Endothelial cell of umbilical vein (primary cell): Measurements from ENCODE around the gene IDI2. TPM values are rescaled to one million over a fixed set of nuclear protein-coding genes. Genes with fewer than 3 reads are reported as not detected.

Experiments used
- BruUV-seq: library from RNA; stranded (reverse); fragments of 400-500 nt; replicated peaks from 2 replicates; lab custom pipeline; 2021; lab: Mats Ljungman, UMichigan
- CTCF ChIA-PET: fragments of 300-600, 350-600 bp; sonication (Branson Sonifier 250); formaldehyde crosslinking; loops from one replicate; lab custom pipeline; 2021; ENCODE audit warnings: antibody characterized with exemption, inconsistent platforms; lab: Charles Lee
- POLR2A ChIA-PET: fragments of 300-600, 350-600 bp; sonication (Branson Sonifier 250); formaldehyde crosslinking; loops from one replicate; lab custom pipeline; 2021; ENCODE audit warnings: antibody characterized with exemption, inconsistent platforms; lab: Charles Lee
- DNase-seq: peaks from one replicate; pipeline ENCODE4 v3.0.0-alpha.2; 2011; ENCODE audit warnings: low read depth, low spot score
- FAIRE-seq: peaks from 2 replicates; lab custom pipeline; 2011; peaks lifted over from hg19 to GRCh38; lab: Jason Lieb, UNC
- H2AFZ ChIP-seq: 2 replicates; pipeline ENCODE4 v1.6.0; 2012; ENCODE audit warnings: low read depth, low read length, control low read depth, inconsistent platforms
- H3K27ac ChIP-seq: 2 replicates; pipeline ENCODE4 v1.5.1; 2011; ENCODE audit warnings: low read depth, mild to moderate bottlenecking, control low read depth, low read length, moderate library complexity; ENCODE audit not compliant: insufficient read depth
- H3K27me3 ChIP-seq, 2 experiments: 2 replicates each; pipeline versions ENCODE4 v1.6.0 to v1.6.1; 2011; ENCODE audit warnings: low read length in 2 of 2, mixed read lengths in 1 of 2; ENCODE audit not compliant: control insufficient read depth in 2 of 2, insufficient read depth in 2 of 2
- H3K36me3 ChIP-seq, 2 experiments: 2 replicates in 1 of 2; 3 replicates in 1 of 2; pipeline ENCODE4 v1.5.1; 2011; ENCODE audit warnings: low read length in 2 of 2, mild to moderate bottlenecking in 1 of 2, moderate library complexity in 1 of 2; ENCODE audit not compliant: control insufficient read depth in 2 of 2, insufficient read depth in 2 of 2; ENCODE audit errors: extremely low read depth in 1 of 2
- H3K4me1 ChIP-seq: 3 replicates; pipeline ENCODE4 v1.5.1; 2011; ENCODE audit warnings: mild to moderate bottlenecking, low read length; ENCODE audit not compliant: control insufficient read depth, insufficient read depth; ENCODE audit errors: extremely low read depth
- H3K4me2 ChIP-seq: 2 replicates; pipeline ENCODE4 v1.6.1; 2011; ENCODE audit warnings: low read length, control low read depth, mixed read lengths; ENCODE audit not compliant: insufficient read depth
- H3K4me3 ChIP-seq, 3 experiments: fragments of 200-600 bp in 1 of 3; sonication (generic), shearing (Covaris generic) in 1 of 3; replicated peaks in 1 of 3; 2 replicates each; pipeline ENCODE4 v1.5.1; 2011 to 2016; ENCODE audit warnings: control low read depth in 3 of 3, low read length in 3 of 3, mild to moderate bottlenecking in 2 of 3, inconsistent platforms in 1 of 3, low read depth in 1 of 3, moderate library complexity in 1 of 3; ENCODE audit not compliant: insufficient read depth in 1 of 3
- H3K79me2 ChIP-seq: 2 replicates; pipeline ENCODE4 v1.6.0; 2012; ENCODE audit warnings: low read length, inconsistent platforms; ENCODE audit not compliant: control insufficient read depth, insufficient read depth
- H3K9ac ChIP-seq: replicated peaks from 2 replicates; pipeline ENCODE3; 2011; ENCODE audit warnings: low read length, control low read depth; ENCODE audit not compliant: insufficient read depth; ENCODE audit errors: extremely low read depth
- H3K9me1 ChIP-seq: replicated peaks from 3 replicates; pipeline ENCODE4 v1.6.0; 2011; ENCODE audit warnings: mild to moderate bottlenecking, low read length; ENCODE audit not compliant: control insufficient read depth, insufficient read depth; ENCODE audit errors: extremely low read depth
- H3K9me3 ChIP-seq: replicated peaks from 2 replicates; pipeline ENCODE4 v1.5.1; 2012; ENCODE audit warnings: low read length, inconsistent platforms; ENCODE audit not compliant: control insufficient read depth, insufficient read depth
- H4K20me1 ChIP-seq: replicated peaks from 2 replicates; pipeline ENCODE3; 2011; ENCODE audit warnings: mild to moderate bottlenecking, low read length; ENCODE audit not compliant: control insufficient read depth, insufficient read depth; ENCODE audit errors: extremely low read depth
- EZH2 ChIP-seq: IDR thresholded peaks from 2 replicates; pipeline ENCODE4 v1.6.1; 2012; ENCODE audit warnings: borderline replicate concordance, low read depth, mild to moderate bottlenecking, moderate library complexity, low read length, inconsistent platforms; ENCODE audit not compliant: severe bottlenecking
- FOS ChIP-seq: IDR thresholded peaks from 2 replicates; pipeline ENCODE4 v1.6.1; 2011; ENCODE audit warnings: mild to moderate bottlenecking, low read length, moderate library complexity, borderline replicate concordance; ENCODE audit not compliant: insufficient read depth
- GATA2 ChIP-seq: IDR thresholded peaks from 2 replicates; pipeline ENCODE4 v1.7.0; 2011; ENCODE audit warnings: low read depth, mild to moderate bottlenecking, moderate library complexity, mixed read lengths, low read length; ENCODE audit not compliant: insufficient read length, insufficient read depth
- JUN ChIP-seq: IDR thresholded peaks from 2 replicates; pipeline ENCODE4 v1.6.1; 2011; ENCODE audit warnings: borderline replicate concordance, low read depth; ENCODE audit not compliant: insufficient read length, insufficient read depth
- MYC ChIP-seq: IDR thresholded peaks from one replicate; pipeline ENCODE4 v1.6.1; 2011; ENCODE audit warnings: mild to moderate bottlenecking, low read depth, low read length
- POLR2A ChIP-seq: IDR thresholded peaks from 2 replicates; pipeline ENCODE4 v1.6.1; 2012; ENCODE audit warnings: low read depth, mild to moderate bottlenecking, control low read depth, low read length
- POLR2AphosphoS5 ChIP-seq: IDR thresholded peaks from 2 replicates; pipeline ENCODE4 v1.6.1; 2012; ENCODE audit warnings: low read depth, mild to moderate bottlenecking, control low read depth, low read length, moderate library complexity; ENCODE audit not compliant: insufficient read depth
- dilution Hi-C: fragments of 300-500 bp; cut with MboI; formaldehyde crosslinking; loops from one replicate; pipeline ENCODE4 v1.15.0; 2019; ENCODE audit warnings: low sequenced_read_pairs; ENCODE audit not compliant: extremely low pct_ligation_motif_present
- intact Hi-C: fragments of 100-400 bp; cut with micrococcal nuclease; formaldehyde crosslinking; loops from one replicate; pipeline ENCODE4 v1.10.0; 2022
- polyA plus RNA-seq, 4 experiments: library from polyadenylated mRNA; depleted of rRNA in 3 of 4; stranded (reverse) in 3 of 4; unstranded in 1 of 4; fragments of >200 nt; gene quantifications; 2 replicates each; pipeline versions ENCODE4 v1.2.1 to v1.2.3, GENCODE V29; 2011 to 2012; ENCODE audit warnings: missing spikeins in 1 of 4
- total RNA-seq: library from RNA; stranded (reverse); gene quantifications from 2 replicates; pipeline ENCODE4 v1.2.3, GENCODE V29; 2021
- TF ChIP-seq, protein P1 (sequence below), 2 donors: IDR thresholded peaks; 1 replicate in 1 of 2; 2 replicates in 1 of 2; pipeline ENCODE4 v1.5.1; 2011; ENCODE audit warnings: low read length in 2 of 2, mild to moderate bottlenecking in 2 of 2, moderate library complexity in 2 of 2, control low read depth in 1 of 2, inconsistent platforms in 1 of 2, low read depth in 1 of 2; ENCODE audit not compliant: insufficient read depth in 1 of 2; ENCODE audit errors: extremely low read depth in 1 of 2
- TF ChIP-seq, protein P2 (sequence below): IDR thresholded peaks from 2 replicates; pipeline ENCODE4 v1.6.1; 2011; ENCODE audit not compliant: insufficient read depth, insufficient read length

Gene IDI2
- total and polyA plus RNA-seq, 2 donors (not counting 3 experiments of a cell fraction or from before 2014, with no cell fraction given), result not detected

DNA sequence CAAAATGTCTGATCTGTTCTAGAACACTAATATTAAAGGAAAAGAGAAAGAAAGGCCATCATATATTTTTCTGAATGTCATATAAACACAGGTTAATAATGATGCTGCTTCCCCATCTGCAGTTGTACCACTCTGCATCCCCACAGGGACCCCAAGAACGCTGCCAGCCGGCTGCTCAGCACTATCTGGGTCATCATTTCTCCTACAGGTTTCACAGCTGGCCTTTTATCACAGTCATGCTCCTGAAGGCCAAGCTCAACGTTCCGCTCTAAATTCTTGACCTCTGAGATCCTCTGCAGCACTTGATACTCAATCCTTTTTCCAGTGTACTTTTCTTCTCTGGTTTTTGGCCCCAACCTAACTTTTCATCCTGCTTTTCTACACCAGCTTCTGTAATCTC, 18.5 kb upstream of the IDI2 start:
- Histone ChIP-seq H3K4me2 (peak overlapping the region; percentile 72), H3K27ac (peak overlapping the region; percentile 49), H3K36me3 (peaks cover 8 to 15% of the 10 kb centered on the region in 2 experiments), H3K4me3 (peak overlapping the region in 1 of 3 experiments; percentile 2), H3K4me1 (peaks cover 33% of the 10 kb centered on the region), H3K27me3 (no peaks in the 10 kb centered on the region), H3K9me1 (no peaks in the 10 kb centered on the region), H3K9ac (peak overlapping the region; percentile 3), H3K9me3 (no peaks in the 10 kb centered on the region), H3K79me2 (peaks cover 48% of the 10 kb centered on the region), H2AFZ (no peak overlapping the region), H4K20me1 (no peaks in the 10 kb centered on the region)
- BruUV-seq, result no TSS peak
- intact Hi-C loops, result no loop called here
- ChIA-PET CTCF (interaction anchor here (0.9 to 2.3 kb wide), 2 partner anchors 9 to 30 kb away, joined by 3 to 9 read pairs; no protein-coding TSS in a partner anchor), POLR2A (no interaction called here)
- no peak for FAIRE-seq
- dilution Hi-C loops, result no loop called here
- DNase-seq, result no peak
- TF ChIP-seq, protein P1, sequence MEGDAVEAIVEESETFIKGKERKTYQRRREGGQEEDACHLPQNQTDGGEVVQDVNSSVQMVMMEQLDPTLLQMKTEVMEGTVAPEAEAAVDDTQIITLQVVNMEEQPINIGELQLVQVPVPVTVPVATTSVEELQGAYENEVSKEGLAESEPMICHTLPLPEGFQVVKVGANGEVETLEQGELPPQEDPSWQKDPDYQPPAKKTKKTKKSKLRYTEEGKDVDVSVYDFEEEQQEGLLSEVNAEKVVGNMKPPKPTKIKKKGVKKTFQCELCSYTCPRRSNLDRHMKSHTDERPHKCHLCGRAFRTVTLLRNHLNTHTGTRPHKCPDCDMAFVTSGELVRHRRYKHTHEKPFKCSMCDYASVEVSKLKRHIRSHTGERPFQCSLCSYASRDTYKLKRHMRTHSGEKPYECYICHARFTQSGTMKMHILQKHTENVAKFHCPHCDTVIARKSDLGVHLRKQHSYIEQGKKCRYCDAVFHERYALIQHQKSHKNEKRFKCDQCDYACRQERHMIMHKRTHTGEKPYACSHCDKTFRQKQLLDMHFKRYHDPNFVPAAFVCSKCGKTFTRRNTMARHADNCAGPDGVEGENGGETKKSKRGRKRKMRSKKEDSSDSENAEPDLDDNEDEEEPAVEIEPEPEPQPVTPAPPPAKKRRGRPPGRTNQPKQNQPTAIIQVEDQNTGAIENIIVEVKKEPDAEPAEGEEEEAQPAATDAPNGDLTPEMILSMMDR (IDR thresholded peaks at IDR 0.05; ENCODE audit: extremely low read depth in 1 of 2, insufficient read depth in 1 of 2, low read depth in 1 of 2, low read length in 2 of 2), result no peak
- no peak for TF ChIP-seq POLR2A
- TF ChIP-seq MYC, result no peak
- no peak for TF ChIP-seq POLR2AphosphoS5
- TF ChIP-seq JUN, result no peak
- TF ChIP-seq, protein P2, sequence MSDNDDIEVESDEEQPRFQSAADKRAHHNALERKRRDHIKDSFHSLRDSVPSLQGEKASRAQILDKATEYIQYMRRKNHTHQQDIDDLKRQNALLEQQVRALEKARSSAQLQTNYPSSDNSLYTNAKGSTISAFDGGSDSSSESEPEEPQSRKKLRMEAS, result no peak
- no peak for TF ChIP-seq EZH2
- TF ChIP-seq FOS, result no peak
- no peak for TF ChIP-seq GATA2
